ENCODE data around the gene NFATC2IP.

GRCh38 chr16:28923231-28923587, 27.5 kb upstream of the NFATC2IP start:
- TF ChIP-seq POLR2A (IDR thresholded peaks at IDR 0.05) = no peak
- no peak for TF ChIP-seq CTCF (IDR thresholded peaks at IDR 0.05)
